Stimulated activated naive CD4-positive, alpha-beta T cell (primary cell): ENCODE data around the gene DAPK2.
"Not testable (repeated sequence)": the region's sequence is repeated elsewhere in the genome, so short reads cannot be mapped to it uniquely, and the experiment has no call there.

Source experiments
- DNase-seq, 6 experiments: peaks; one replicate each; lab custom pipeline; 2025; lab: John Stamatoyannopoulos, UW

DAPK2 gene

GRCh38 chr15:63973212-63974009 lies 72.9 kb downstream of the DAPK2 start:
- DNase-seq: no peak

GRCh38 chr15:63972801-63973200 lies 73.5 kb downstream of the DAPK2 start:
- no peak for DNase-seq

- no peak for DNase-seq
These were observed 74.4 kb downstream of the DAPK2 start for GRCh38 chr15:63971904-63972303.

GRCh38 chr15:63971427-63971805 lies 74.9 kb downstream of the DAPK2 start:
- peak in 3 of 6 experiments; percentile 5 to 17 (median 8) for DNase-seq

GRCh38 chr15:63970621-63971426 lies 75.5 kb downstream of the DAPK2 start:
- DNase-seq: peak in 2 of 6 experiments; percentile 17

- DNase-seq: no peak
These were observed 76.4 kb downstream of the DAPK2 start for GRCh38 chr15:63969652-63970421.

- no peak for DNase-seq
These were observed 77.6 kb downstream of the DAPK2 start for GRCh38 chr15:63968700-63969099.

- no peak for DNase-seq
These were observed 78.2 kb downstream of the DAPK2 start for GRCh38 chr15:63968122-63968524.

GRCh38 chr15:63967616-63968015 lies 78.7 kb downstream of the DAPK2 start:
- no peak for DNase-seq

- DNase-seq: not testable (repeated sequence)
These were observed 83.2 kb downstream of the DAPK2 start for GRCh38 chr15:63962947-63963721.

GRCh38 chr15:63953524-63953923 lies 92.8 kb downstream of the DAPK2 start:
- DNase-seq: no peak

- DNase-seq: no peak
These were observed 95.3 kb downstream of the DAPK2 start for GRCh38 chr15:63950911-63951481.

- no peak for DNase-seq
These were observed 97.3 kb downstream of the DAPK2 start for GRCh38 chr15:63948971-63949370.

GRCh38 chr15:63948436-63948835 lies 97.8 kb downstream of the DAPK2 start:
- no peak for DNase-seq

GRCh38 chr15:63947228-63947627 lies 99.1 kb downstream of the DAPK2 start:
- DNase-seq: no peak

- no peak for DNase-seq
These were observed 99.7 kb downstream of the DAPK2 start for GRCh38 chr15:63946524-63947065.

GRCh38 chr15:63945838-63946298 lies 100.4 kb downstream of the DAPK2 start:
- peak in 1 of 6 experiments; percentile 0 for DNase-seq

- peak in 5 of 6 experiments; percentile 13 to 59 (median 46) for DNase-seq
These were observed 101.1 kb downstream of the DAPK2 start for GRCh38 chr15:63945007-63945788.

GRCh38 chr15:63944681-63944955 lies 101.7 kb downstream of the DAPK2 start:
- DNase-seq: no peak
